Hematopoietic multipotent progenitor cell treated with erythropoietin and hydrocortisone succinate and interleukin-3 and kit ligand, for 8 days (in vitro differentiated cells): Measurements from ENCODE around the gene GJA1.
"Not testable (repeated sequence)": the region's sequence is repeated elsewhere in the genome, so short reads cannot be mapped to it uniquely, and the experiment has no call there.

ENCODE experiments used
- DNase-seq: peaks from one replicate; pipeline ENCODE4 v3.0.0-alpha.2; 2015

Gene GJA1

GRCh38 chr6:121437851-121438651, 2.6 kb downstream of the GJA1 start:
- DNase-seq = no peak

GRCh38 chr6:121438869-121439268, 3.4 kb downstream of the GJA1 start:
- DNase-seq = no peak

GRCh38 chr6:121439475-121439874, 4.0 kb downstream of the GJA1 start:
- no peak for DNase-seq

- no peak for DNase-seq
These were observed 4.5 kb downstream of the GJA1 start for GRCh38 chr6:121439926-121440325.

GRCh38 chr6:121441477-121441876, 6.0 kb downstream of the GJA1 start:
- no peak for DNase-seq

- no peak for DNase-seq
These were observed 7.1 kb downstream of the GJA1 start for GRCh38 chr6:121442576-121442975.

GRCh38 chr6:121443971-121444541, 8.6 kb downstream of the GJA1 start:
- DNase-seq = no peak

- not testable (repeated sequence) for DNase-seq
These were observed 11.3 kb downstream of the GJA1 start for GRCh38 chr6:121446705-121447104.

GRCh38 chr6:121447746-121448145, 12.3 kb downstream of the GJA1 start:
- DNase-seq = not testable (repeated sequence)

GRCh38 chr6:121448528-121448927, 13.1 kb downstream of the GJA1 start:
- DNase-seq = not testable (repeated sequence)

GRCh38 chr6:121449331-121449730, 13.9 kb downstream of the GJA1 start:
- no peak for DNase-seq

- no peak for DNase-seq
These were observed 14.8 kb downstream of the GJA1 start for GRCh38 chr6:121450242-121450641.

- no peak for DNase-seq
These were observed 15.8 kb downstream of the GJA1 start for GRCh38 chr6:121451250-121451649.

- DNase-seq = no peak
These were observed 17.7 kb downstream of the GJA1 start for GRCh38 chr6:121453191-121453590.

- no peak for DNase-seq
These were observed 24.7 kb downstream of the GJA1 start for GRCh38 chr6:121460170-121460569.

- no peak for DNase-seq
These were observed 27.6 kb downstream of the GJA1 start for GRCh38 chr6:121463087-121463486.

GRCh38 chr6:121465101-121465500, 29.7 kb downstream of the GJA1 start:
- DNase-seq = no peak

- no peak for DNase-seq
These were observed 44.1 kb downstream of the GJA1 start for GRCh38 chr6:121479486-121480098.

- no peak for DNase-seq
These were observed 44.8 kb downstream of the GJA1 start for GRCh38 chr6:121480099-121480713.

- no peak for DNase-seq
These were observed 46.7 kb downstream of the GJA1 start for GRCh38 chr6:121482004-121482693.

- DNase-seq = no peak
These were observed 47.3 kb downstream of the GJA1 start for GRCh38 chr6:121482751-121483150.

GRCh38 chr6:121485359-121485811, 49.9 kb downstream of the GJA1 start:
- DNase-seq = no peak

- DNase-seq = no peak
These were observed 56.1 kb downstream of the GJA1 start for GRCh38 chr6:121491576-121491975.
